NCI-H2227 (cell line): ENCODE measurements around the gene EIF3CL.
"Not testable (repeated sequence)": the region's sequence is repeated elsewhere in the genome, so short reads cannot be mapped to it uniquely, and the experiment has no call there.

Experiments
- DNase-seq: peaks from one replicate; lab custom pipeline; 2025; ENCODE audit not compliant: unreplicated experiment; lab: John Stamatoyannopoulos, UW

EIF3CL gene

DNA sequence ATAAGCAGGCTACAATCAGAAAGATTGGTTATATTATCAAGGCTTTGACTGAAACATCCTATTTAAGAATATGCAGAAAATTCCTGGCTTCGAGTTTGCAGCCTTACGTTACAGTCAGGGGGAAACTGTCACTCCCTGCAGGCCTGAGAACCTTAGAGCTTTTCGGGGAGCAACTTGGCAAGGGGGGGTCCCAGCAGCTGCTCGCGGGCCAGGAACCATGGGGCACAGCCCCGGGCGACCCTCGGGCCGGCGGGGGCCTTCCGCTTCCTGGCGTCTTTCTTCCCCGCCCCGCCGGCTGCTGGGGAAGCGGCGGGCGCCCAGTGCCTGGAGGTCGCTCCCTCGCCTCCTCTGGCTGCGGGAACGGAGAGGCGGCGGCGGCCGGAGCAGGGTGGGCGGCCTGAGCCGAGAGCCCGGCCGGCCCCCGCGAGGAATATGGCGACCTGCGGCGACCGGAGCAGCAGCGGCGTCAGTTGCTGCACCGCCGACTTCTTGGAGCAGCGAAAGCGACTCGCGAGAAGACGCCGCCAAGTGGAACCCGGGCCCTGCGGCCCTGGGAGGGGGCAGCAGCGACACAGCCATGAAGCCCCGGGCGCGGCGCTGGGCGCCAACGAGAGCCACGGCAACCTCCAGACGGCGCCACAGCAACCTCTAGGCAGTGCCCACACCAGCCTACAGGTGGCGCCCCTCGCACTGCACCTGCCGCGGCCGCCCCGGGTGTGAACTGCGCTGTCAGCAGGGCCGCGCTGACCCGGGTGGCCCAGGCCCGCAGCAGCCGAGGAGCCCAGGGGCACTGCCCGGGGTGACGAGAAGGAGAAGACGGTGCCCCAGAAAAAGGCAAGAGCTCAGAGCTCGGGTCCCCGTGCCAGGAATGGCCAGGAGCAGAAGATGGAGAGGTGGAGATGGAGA, 39.1 kb downstream of the EIF3CL start:
- DNase-seq = not testable (repeated sequence)

DNA sequence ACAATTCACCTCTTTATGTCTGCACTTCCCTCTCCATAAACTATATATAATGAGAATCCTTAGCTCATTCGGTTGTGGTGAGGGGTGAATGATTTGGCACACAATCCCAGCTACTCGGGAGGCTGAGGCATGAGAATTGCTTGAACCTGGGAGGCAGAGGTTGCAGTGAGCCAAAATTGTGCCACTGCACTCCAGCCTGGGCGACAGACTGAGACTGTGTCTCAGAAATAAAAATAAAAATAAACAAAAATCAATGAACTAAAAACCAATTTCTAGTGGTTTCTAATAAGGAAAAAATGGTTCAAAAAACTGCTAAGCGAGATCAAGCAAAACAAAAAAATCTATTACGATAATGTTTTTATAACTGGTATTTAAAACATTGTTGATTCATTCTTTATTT, 40.2 kb downstream of the EIF3CL start, which contains the start of gene NPIPB6:
NPIPB6 (minus strand) TSS at position 101 of the 400 bp plus-strand sequence. CDS start 686 bp downstream, outside the sequence.
- DNase-seq = not testable (repeated sequence)

DNA sequence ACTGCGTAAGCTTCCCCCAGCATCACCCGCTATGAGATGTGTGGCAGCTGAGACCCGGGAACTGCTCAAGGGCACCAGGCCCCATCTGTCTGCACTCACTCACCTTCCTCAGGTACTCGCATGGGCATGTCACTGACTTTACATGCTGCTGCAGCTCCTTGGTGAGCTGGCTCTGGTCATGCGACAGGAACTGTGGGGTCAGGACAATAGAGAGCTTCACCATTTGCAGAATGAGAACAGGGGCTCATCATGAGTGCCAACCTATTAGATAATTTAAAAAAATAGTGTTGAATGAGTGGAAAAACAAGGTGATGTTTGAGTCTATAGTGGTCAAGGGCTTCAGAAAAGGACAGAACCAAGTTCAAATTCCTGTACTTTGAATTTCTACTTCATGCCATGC, 41.0 kb downstream of the EIF3CL start:
- not testable (repeated sequence) for DNase-seq

DNA sequence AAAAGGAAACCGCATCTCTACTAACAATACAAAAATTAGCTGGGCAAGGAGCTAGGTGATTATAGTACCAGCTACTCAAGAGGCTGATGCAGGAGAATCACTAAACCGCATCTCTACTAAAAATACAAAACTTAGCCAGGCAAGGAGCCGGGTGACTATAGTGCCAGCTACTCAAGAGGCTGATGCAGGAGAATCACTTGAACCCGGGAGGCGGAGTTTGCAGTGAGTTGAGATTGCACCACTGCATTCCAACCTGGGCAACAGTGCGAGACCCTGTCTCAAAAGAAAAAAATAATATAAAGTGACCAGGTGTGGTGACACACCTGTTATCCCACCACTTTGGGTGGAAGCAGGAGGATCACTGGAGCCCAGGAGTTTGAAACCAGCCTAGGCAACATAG, 65.4 kb downstream of the EIF3CL start:
- not testable (repeated sequence) for DNase-seq

DNA sequence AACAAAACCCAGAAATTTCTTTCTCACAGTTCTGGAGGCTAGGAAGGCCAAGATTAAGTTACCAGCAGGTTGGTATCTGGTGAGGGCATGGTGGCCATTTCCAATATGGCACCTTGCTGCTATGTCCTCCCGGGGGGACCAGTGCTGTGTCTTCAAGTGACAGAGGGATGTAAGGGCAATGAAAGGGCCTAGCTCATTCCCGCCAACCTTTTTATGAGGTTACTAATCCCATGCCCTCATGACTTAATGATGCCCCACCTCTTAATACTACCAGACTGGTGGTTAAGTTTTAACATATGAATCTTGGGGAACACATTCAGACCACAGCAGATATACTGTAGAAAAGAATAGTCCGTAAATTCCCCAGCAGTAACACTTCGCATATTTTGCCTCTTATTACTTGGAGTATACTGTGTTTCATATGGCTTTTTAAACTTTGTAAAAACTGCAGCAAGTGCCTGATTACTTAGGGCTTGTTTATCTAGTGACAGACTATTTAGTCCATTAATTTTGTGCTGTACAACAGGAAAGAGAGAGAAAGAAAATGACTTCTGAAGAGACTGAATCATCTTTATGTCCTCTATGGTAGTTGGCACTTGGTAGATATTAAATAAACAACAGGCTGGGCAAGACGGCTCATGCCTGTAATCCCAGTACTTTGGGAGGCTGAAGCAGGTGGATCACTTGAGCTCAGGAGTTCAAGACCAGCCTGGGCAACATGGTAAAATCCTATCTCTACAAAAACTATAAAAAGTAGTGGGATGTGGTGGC, 66.5 kb downstream of the EIF3CL start:
- DNase-seq = not testable (repeated sequence)

DNA sequence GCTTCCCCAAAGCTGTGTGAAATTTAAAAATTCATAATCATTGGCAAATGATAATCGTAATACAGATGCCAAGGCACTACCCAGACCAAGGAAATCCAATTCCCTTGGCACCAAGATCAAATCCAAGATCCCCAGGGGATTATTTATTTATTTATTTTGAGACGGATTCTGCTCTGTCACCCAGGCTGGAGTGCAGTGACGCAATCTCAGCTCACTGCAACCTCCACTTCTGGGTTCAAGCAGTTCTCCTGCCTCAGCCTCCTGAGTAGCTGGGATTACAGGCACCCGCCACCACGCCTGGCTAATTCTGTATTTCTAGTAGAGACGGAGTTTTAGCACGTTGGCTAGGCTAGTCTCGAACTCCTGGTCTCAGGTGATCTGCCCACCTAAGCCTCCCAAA, 68.0 kb downstream of the EIF3CL start:
- DNase-seq = not testable (repeated sequence)

DNA sequence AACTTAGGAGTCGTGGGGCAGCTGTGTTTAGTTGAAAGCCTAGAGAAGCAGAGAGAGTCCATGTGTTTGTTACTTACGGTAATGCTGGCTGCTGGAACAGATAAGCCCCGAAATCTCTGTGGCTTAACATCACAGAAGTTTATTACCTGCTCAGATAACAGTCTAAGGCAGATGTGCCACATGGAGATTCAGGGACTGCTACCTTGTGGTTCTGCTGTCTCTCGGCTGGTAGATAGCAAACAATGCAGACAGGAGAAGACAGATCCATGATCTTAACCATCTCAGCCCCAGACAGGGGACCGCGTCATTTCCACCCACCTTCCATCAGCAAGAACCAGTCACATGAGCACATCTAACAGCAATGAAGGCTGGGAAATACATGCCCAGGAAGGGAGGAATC, 71.0 kb downstream of the EIF3CL start:
- not testable (repeated sequence) for DNase-seq

DNA sequence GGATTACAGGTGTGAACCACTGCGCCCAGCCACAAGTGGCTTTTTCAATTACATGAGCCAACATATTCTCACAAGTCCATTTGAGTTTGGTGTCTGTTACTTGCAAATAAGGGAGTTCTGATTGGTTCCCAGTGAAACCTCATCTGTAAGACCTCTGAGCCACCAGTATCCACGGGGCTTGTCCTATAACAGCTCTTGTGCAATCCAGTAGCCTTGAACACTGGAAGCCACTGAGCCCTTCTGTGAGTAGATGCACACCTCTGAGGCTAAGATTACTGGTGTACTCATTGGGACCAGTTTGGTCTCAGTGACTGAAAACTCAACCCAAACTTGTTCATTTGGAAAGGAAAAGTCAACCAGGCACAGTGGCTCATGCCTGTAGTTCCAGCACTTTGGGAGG, 72.7 kb downstream of the EIF3CL start:
- not testable (repeated sequence) for DNase-seq

DNA sequence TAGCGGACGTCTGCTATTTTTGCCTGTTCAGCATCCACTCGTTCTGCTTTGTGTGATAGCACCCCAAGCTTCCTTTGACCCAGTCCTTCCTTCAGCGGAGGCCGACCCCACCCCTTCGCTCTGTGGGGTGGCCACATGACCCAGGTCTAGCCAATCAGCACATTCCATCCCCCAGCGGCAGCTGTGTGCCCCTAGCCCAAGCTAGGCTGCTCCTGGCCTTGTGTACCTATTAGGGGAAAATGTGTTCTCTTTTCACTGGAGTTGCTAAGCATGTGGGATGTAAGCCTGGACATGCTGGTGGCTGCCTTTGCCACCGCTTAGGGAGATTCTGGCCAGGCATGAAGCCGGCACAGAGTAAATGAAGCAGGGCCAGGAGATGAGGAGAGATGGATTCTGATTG, 73.4 kb downstream of the EIF3CL start:
- not testable (repeated sequence) for DNase-seq
